Fibroblast of pulmonary artery (primary cell): ENCODE data around the gene ONECUT3.
"Not testable (repeated sequence)": the region's sequence is repeated elsewhere in the genome, so short reads cannot be mapped to it uniquely, and the experiment has no call there.

Experiments used
- DNase-seq: peaks from one replicate; pipeline ENCODE4 v3.0.0-alpha.2; 2010; ENCODE audit warnings: low read depth
- H3K4me3 ChIP-seq: replicated peaks from 2 replicates; pipeline ENCODE4 v1.5.1; 2011; ENCODE audit warnings: low read depth, mild to moderate bottlenecking, control low read depth, low read length, moderate library complexity
- CTCF ChIP-seq: IDR thresholded peaks from 2 replicates; pipeline ENCODE4 v1.5.1; 2011; ENCODE audit warnings: mild to moderate bottlenecking, control low read depth, low read length, inconsistent platforms; ENCODE audit errors: missing control alignments

ONECUT3 gene

GRCh38 chr19:1756705-1757465, 3.6 kb downstream of the ONECUT3 start:
- no peak for DNase-seq
- no peak for TF ChIP-seq CTCF
- no peak overlapping the region for H3K4me3 ChIP-seq

- no peak for DNase-seq
- no peak overlapping the region for H3K4me3 ChIP-seq
- TF ChIP-seq CTCF = no peak
Observed at GRCh38 chr19:1757468-1758230, 4.3 kb downstream of the ONECUT3 start.

GRCh38 chr19:1758231-1758577, 4.9 kb downstream of the ONECUT3 start:
- H3K4me3 ChIP-seq = no peak overlapping the region
- DNase-seq = no peak
- TF ChIP-seq CTCF = no peak

GRCh38 chr19:1758959-1759903, 5.9 kb downstream of the ONECUT3 start:
- TF ChIP-seq CTCF = no peak
- no peak for DNase-seq
- no peak overlapping the region for H3K4me3 ChIP-seq

- DNase-seq = no peak
- no peak overlapping the region for H3K4me3 ChIP-seq
- no peak for TF ChIP-seq CTCF
Observed at GRCh38 chr19:1760020-1760419, 6.7 kb downstream of the ONECUT3 start.

GRCh38 chr19:1760786-1761527, 7.7 kb downstream of the ONECUT3 start:
- not testable (repeated sequence) for H3K4me3 ChIP-seq, DNase-seq
